ENCODE results near the gene CPS1. TPM values are rescaled to one million over a fixed set of nuclear protein-coding genes. Genes with fewer than 3 reads are reported as not detected.

The CPS1 gene
- total RNA-seq, 1 donor from 2014 or later = 0.75 TPM

DNA sequence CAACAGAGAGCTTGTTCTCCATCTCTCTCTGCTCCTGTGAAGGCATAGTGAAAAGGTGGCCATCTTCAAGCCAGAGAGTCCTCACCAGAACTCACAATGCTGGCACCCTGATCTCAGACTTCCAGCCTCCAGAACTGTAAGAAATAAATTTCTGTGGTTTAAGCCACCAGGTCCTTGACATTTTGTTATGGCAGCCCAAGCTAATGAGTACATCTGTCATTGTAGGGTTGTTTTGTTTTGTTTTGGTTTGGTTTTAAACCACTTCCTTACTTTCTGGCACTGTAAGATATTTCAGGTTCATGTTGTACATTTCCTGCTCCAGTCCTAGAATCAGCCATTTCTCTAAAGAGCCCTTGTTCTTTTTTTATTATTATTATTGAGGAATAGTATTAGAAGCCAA is 171.2 kb downstream of the CPS1 start:
- intact Hi-C loops (cut with micrococcal nuclease) = no loop called here
- H3K27ac Mint-ChIP-seq = no peak overlapping the region
- no peaks in the 10 kb centered on the region for H3K4me1 Mint-ChIP-seq
- no peaks in the 10 kb centered on the region for H3K36me3 Mint-ChIP-seq (ENCODE audit: low read depth)
- no peaks in the 10 kb centered on the region for H3K9me3 Mint-ChIP-seq
- POLR2A ChIA-PET = no interaction called here
- CTCF ChIA-PET = no interaction called here
- DNase-seq (no peak), ATAC-seq (ENCODE audit: low read depth) (no peak)
- TF ChIP-seq, protein P1, sequence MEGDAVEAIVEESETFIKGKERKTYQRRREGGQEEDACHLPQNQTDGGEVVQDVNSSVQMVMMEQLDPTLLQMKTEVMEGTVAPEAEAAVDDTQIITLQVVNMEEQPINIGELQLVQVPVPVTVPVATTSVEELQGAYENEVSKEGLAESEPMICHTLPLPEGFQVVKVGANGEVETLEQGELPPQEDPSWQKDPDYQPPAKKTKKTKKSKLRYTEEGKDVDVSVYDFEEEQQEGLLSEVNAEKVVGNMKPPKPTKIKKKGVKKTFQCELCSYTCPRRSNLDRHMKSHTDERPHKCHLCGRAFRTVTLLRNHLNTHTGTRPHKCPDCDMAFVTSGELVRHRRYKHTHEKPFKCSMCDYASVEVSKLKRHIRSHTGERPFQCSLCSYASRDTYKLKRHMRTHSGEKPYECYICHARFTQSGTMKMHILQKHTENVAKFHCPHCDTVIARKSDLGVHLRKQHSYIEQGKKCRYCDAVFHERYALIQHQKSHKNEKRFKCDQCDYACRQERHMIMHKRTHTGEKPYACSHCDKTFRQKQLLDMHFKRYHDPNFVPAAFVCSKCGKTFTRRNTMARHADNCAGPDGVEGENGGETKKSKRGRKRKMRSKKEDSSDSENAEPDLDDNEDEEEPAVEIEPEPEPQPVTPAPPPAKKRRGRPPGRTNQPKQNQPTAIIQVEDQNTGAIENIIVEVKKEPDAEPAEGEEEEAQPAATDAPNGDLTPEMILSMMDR (IDR thresholded peaks at IDR 0.05) = no peak
- peaks cover 4% of the 10 kb centered on the region for H3K27me3 Mint-ChIP-seq
- H3K4me3 Mint-ChIP-seq = no peak overlapping the region

Other genes starting within 250 kb of the CPS1 start
- gene MYL1, start 241.4 kb upstream of the CPS1 start, total RNA-seq = not detected in 2 replicates
- 30.4 and 30.8 TPM in 2 replicates for gene LANCL1, start 79.8 kb upstream of the CPS1 start, total RNA-seq

All from activated B cell treated with CpG ODN at 0.5 μM for 24 hours (primary cell).